ENCODE data around the gene COL10A1. TPM values are rescaled to one million over a fixed set of nuclear protein-coding genes. Genes with fewer than 3 reads are reported as not detected.

COL10A1 gene
- total and polyA plus RNA-seq, 2 donors (not counting 3 experiments of a cell fraction or from before 2014, with no cell fraction given) = not detected

Other genes starting within 250 kb of the COL10A1 start
- 0.05 TPM in 1 of 2 replicates, not detected in the other for gene FRK, start 65.2 kb downstream of the COL10A1 start, total RNA-seq
- gene FRK, start 65.2 kb downstream of the COL10A1 start, polyA plus RNA-seq = under 0.01 and 0.01 TPM in 2 replicates
- gene NT5DC1, start 25.3 kb downstream of the COL10A1 start, total RNA-seq = 23.8 and 24.3 TPM in 2 replicates
- gene NT5DC1, start 25.3 kb downstream of the COL10A1 start, polyA plus RNA-seq = 6.6 and 11.3 TPM in 2 replicates
- 24.5 and 34.4 TPM in 2 replicates for gene TSPYL4, start 127.9 kb upstream of the COL10A1 start, total RNA-seq
- 43.1 and 45.5 TPM in 2 replicates for gene TSPYL4, start 127.9 kb upstream of the COL10A1 start, polyA plus RNA-seq
- gene TSPYL1, start 153.8 kb upstream of the COL10A1 start, total RNA-seq = 54.5 and 57.3 TPM in 2 replicates
- gene TSPYL1, start 153.8 kb upstream of the COL10A1 start, polyA plus RNA-seq = 28.7 and 32.1 TPM in 2 replicates
- 25.0 and 31.3 TPM in 2 replicates for gene DSE, start 244.8 kb upstream of the COL10A1 start, total RNA-seq
- 12.0 and 16.0 TPM in 2 replicates for gene DSE, start 244.8 kb upstream of the COL10A1 start, polyA plus RNA-seq

All from endothelial cell of umbilical vein (primary cell).